Loucy (cell line): ENCODE measurements around the gene PLXNA2.

Source experiments
- H2AFZ ChIP-seq: fragments of 200-600 bp; sonication (generic); 2 replicates; pipeline ENCODE4 v1.6.0; 2016; ENCODE audit warnings: antibody characterized with exemption, mild to moderate bottlenecking, low read length, moderate library complexity
- H3F3A ChIP-seq: fragments of 200-600 bp; 2 replicates; pipeline ENCODE4 v1.6.0; 2016; ENCODE audit warnings: antibody characterized with exemption, low read depth, mild to moderate bottlenecking
- H3K27me3 ChIP-seq: fragments of 200-600 bp; sonication (generic); 2 replicates; pipeline ENCODE4 v1.6.1; 2014; ENCODE audit warnings: low read length, mild to moderate bottlenecking; ENCODE audit not compliant: insufficient read depth, poor library complexity, severe bottlenecking
- H3K36me3 ChIP-seq: fragments of 200-600 bp; sonication (generic); 2 replicates; pipeline ENCODE4 v1.6.1; 2016; ENCODE audit warnings: low read length; ENCODE audit not compliant: insufficient read depth
- H3K4me1 ChIP-seq: fragments of 200-600 bp; sonication (generic); 2 replicates; pipeline ENCODE4 v1.5.1; 2014; ENCODE audit warnings: low read length, mild to moderate bottlenecking; ENCODE audit not compliant: insufficient read depth, poor library complexity, severe bottlenecking
- H3K4me2 ChIP-seq: fragments of 200-600 bp; sonication (generic); 2 replicates; pipeline ENCODE4 v1.6.0; 2014; ENCODE audit warnings: antibody characterized with exemption, low read length, low read depth, mild to moderate bottlenecking; ENCODE audit not compliant: poor library complexity, severe bottlenecking
- H3K4me3 ChIP-seq: fragments of 200-600 bp; sonication (generic); 2 replicates; pipeline ENCODE4 v1.5.1; 2014; ENCODE audit warnings: low read length, mild to moderate bottlenecking, mixed read lengths; ENCODE audit not compliant: poor library complexity, severe bottlenecking
- H3K79me2 ChIP-seq: fragments of 200-600 bp; sonication (generic); 2 replicates; pipeline ENCODE4 v1.6.1; 2014; ENCODE audit warnings: low read length; ENCODE audit not compliant: insufficient read depth
- H3K9ac ChIP-seq: fragments of 200-600 bp; sonication (generic); 2 replicates; pipeline ENCODE4 v1.6.0; 2014; ENCODE audit warnings: mild to moderate bottlenecking, low read depth, low read length, moderate library complexity; ENCODE audit not compliant: poor library complexity, severe bottlenecking
- H3K9me2 ChIP-seq: fragments of 200-600 bp; sonication (generic); replicated peaks from 2 replicates; pipeline ENCODE4 v1.6.1; 2016; ENCODE audit warnings: low read depth, low read length, mixed read lengths
- H3K9me3 ChIP-seq: fragments of 200-600 bp; sonication (generic); 2 replicates; pipeline ENCODE4 v1.6.1; 2014; ENCODE audit warnings: mild to moderate bottlenecking, antibody characterized with exemption, low read length, low read depth; ENCODE audit not compliant: insufficient read depth
- H4K20me1 ChIP-seq: fragments of 200-600 bp; sonication (generic); 2 replicates; pipeline ENCODE4 v1.6.0; 2014; ENCODE audit warnings: antibody characterized with exemption, low read length, mild to moderate bottlenecking; ENCODE audit not compliant: insufficient read depth, poor library complexity, severe bottlenecking
- EZH2phosphoT487 ChIP-seq: fragments of 200-600 bp; IDR thresholded peaks from 2 replicates; pipeline ENCODE4 v1.6.1; 2018; ENCODE audit warnings: antibody characterized with exemption, mild to moderate bottlenecking, moderate library complexity, borderline replicate concordance
- TF ChIP-seq, protein P1 (sequence below): fragments of 200-600 bp; sonication (generic); conservative IDR thresholded peaks from 2 replicates; pipeline ENCODE4 v1.5.1; 2014; ENCODE audit warnings: mild to moderate bottlenecking, antibody characterized with exemption, low read length

PLXNA2 gene

DNA sequence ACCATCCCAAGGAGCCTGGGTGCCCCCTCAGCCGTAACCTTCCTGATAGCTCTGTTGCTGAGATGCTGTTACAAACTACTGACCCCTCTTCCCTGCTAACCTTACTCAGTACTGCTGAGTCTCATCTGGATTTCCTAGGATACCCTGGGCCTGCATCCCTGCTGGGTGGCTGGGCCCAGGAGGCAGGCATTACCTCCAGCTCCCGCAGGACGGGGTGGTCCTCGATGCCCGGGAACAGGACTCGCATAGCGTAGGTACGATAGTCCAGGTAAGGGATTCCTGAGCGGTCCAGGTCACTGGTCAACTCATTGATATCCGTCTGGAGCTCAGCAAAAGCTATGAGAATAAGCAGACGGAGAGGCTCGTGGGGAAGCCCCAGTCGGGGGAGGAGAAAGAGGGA lies 201.3 kb downstream of the PLXNA2 start:
- Histone ChIP-seq H3F3A (no peaks in the 10 kb centered on the region), H3K4me3 (no peak overlapping the region)

DNA sequence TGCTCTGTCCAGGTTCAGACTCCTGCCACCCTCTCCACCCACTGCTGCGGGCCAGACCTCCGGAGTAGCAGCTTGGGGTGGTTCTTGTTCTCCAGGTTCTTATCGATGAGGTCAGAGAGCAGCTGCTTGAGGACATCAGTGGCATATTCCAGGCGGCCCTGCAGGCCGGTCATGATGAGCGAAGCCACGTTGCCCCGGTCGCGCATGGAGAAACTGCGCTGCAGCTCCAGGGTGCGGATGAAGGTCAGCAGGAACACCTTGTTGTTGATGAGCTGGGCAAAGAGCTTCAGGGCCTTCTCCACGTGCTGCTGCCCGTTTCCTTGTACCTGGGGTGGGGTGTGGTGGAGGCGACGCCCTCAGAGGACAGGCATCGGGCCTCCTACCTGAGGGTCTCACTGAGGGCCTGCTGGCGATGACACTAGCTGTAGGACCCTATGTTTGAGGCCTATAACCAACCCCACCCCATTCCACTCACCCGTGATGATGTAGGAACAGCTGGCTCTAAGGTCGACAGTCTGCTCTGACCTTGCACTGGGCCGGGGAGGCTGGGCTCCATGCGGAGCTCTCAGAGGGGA lies 202.1 kb downstream of the PLXNA2 start:
- no peak for TF ChIP-seq EZH2phosphoT487
- TF ChIP-seq, protein P1, sequence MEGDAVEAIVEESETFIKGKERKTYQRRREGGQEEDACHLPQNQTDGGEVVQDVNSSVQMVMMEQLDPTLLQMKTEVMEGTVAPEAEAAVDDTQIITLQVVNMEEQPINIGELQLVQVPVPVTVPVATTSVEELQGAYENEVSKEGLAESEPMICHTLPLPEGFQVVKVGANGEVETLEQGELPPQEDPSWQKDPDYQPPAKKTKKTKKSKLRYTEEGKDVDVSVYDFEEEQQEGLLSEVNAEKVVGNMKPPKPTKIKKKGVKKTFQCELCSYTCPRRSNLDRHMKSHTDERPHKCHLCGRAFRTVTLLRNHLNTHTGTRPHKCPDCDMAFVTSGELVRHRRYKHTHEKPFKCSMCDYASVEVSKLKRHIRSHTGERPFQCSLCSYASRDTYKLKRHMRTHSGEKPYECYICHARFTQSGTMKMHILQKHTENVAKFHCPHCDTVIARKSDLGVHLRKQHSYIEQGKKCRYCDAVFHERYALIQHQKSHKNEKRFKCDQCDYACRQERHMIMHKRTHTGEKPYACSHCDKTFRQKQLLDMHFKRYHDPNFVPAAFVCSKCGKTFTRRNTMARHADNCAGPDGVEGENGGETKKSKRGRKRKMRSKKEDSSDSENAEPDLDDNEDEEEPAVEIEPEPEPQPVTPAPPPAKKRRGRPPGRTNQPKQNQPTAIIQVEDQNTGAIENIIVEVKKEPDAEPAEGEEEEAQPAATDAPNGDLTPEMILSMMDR, result no peak
- no peak overlapping the region for H3K9ac ChIP-seq

More for the DNA sequence above, 201.3 kb downstream of the PLXNA2 start:
- Histone ChIP-seq H3K79me2 (no peaks in the 10 kb centered on the region), H2AFZ (no peak overlapping the region), H3K36me3 (no peaks in the 10 kb centered on the region), H3K9ac (no peak overlapping the region), H3K4me1 (peaks cover 20% of the 10 kb centered on the region), H4K20me1 (no peaks in the 10 kb centered on the region), H3K9me3 (no peaks in the 10 kb centered on the region), H3K4me2 (no peak overlapping the region), H3K27me3 (no peaks in the 10 kb centered on the region), H3K9me2 (no peaks in the 10 kb centered on the region)
- no peak for TF ChIP-seq EZH2phosphoT487
- TF ChIP-seq, protein P1, result no peak

DNA sequence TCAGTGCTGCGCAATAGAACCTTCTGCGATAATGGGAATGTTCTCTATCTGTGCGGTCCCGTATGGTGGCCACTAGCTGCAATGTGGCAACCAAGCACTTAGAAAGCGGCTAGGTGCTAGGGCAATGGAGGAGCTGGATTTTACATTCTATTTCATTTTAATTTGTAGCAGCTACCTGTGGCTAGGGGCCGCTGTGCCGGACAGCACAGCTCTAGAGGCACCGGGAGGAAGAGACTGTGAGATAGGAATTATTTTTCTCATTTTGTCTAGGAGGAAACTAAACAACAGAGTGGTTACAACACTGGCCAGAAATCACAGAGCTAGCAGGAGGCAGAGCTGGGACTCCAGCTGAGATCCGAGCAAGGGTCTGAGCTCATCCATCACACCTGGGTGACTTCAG lies 202.7 kb downstream of the PLXNA2 start:
- no peaks in the 10 kb centered on the region for H3K9me3 ChIP-seq
- H4K20me1 ChIP-seq, result no peaks in the 10 kb centered on the region
- TF ChIP-seq, protein P1, result no peak
- no peak for TF ChIP-seq EZH2phosphoT487

More for the DNA sequence above, 202.1 kb downstream of the PLXNA2 start:
- H3K4me2 ChIP-seq, result no peak overlapping the region
- no peaks in the 10 kb centered on the region for H3K36me3 ChIP-seq
- H2AFZ ChIP-seq, result no peak overlapping the region
- H4K20me1 ChIP-seq, result no peaks in the 10 kb centered on the region
- no peaks in the 10 kb centered on the region for H3K79me2 ChIP-seq
- no peaks in the 10 kb centered on the region for H3K27me3 ChIP-seq
- no peaks in the 10 kb centered on the region for H3K9me2 ChIP-seq
- H3K9me3 ChIP-seq, result no peaks in the 10 kb centered on the region
- H3K4me1 ChIP-seq, result peaks cover 20% of the 10 kb centered on the region
- H3K4me3 ChIP-seq, result no peak overlapping the region
- H3F3A ChIP-seq, result no peaks in the 10 kb centered on the region

More for the DNA sequence above, 202.7 kb downstream of the PLXNA2 start:
- Histone ChIP-seq H3K9ac (no peak overlapping the region), H3K4me2 (no peak overlapping the region), H3K4me1 (peaks cover 20% of the 10 kb centered on the region), H3F3A (no peaks in the 10 kb centered on the region), H3K79me2 (no peaks in the 10 kb centered on the region), H2AFZ (no peak overlapping the region), H3K27me3 (no peaks in the 10 kb centered on the region), H3K36me3 (no peaks in the 10 kb centered on the region), H3K4me3 (no peak overlapping the region), H3K9me2 (no peaks in the 10 kb centered on the region)
